Cardiac muscle cell (in vitro differentiated cells and primary cell): ENCODE measurements around the gene PTPRF. TPM values are rescaled to one million over a fixed set of nuclear protein-coding genes. Genes with fewer than 3 reads are reported as not detected.
A peak's percentile ranks its signal among the peaks of the same experiment; 100 is the strongest.

Experiments
- DNase-seq, 2 donors: peaks; one replicate each; pipeline versions ENCODE4 v3.0.0 to v3.0.0-alpha.2; 2010 to 2017; ENCODE audit warnings: low read depth in 1 of 2, low spot score in 1 of 2
- H3K27ac ChIP-seq: fragments of 200-600 bp; sonication (generic); 2 replicates; pipeline ENCODE4 v1.5.1; 2016
- H3K27me3 ChIP-seq: fragments of 200-600 bp; sonication (generic); 2 replicates; pipeline ENCODE4 v1.6.0; 2016; ENCODE audit warnings: control low read depth
- H3K36me3 ChIP-seq: fragments of 200-600 bp; sonication (generic); 2 replicates; pipeline ENCODE4 v1.5.1; 2016; ENCODE audit warnings: control low read depth
- H3K4me1 ChIP-seq: fragments of 200-600 bp; sonication (generic); 2 replicates; pipeline ENCODE4 v1.8.1; 2017; ENCODE audit warnings: low read depth, mild to moderate bottlenecking, mixed run types
- H3K4me3 ChIP-seq: fragments of 200-600 bp; sonication (generic); 2 replicates; pipeline ENCODE4 v1.5.1; 2016; ENCODE audit warnings: mild to moderate bottlenecking
- H3K9me3 ChIP-seq: fragments of 200-600 bp; sonication (generic); 2 replicates; pipeline ENCODE4 v1.5.1; 2017; ENCODE audit warnings: low read depth, mild to moderate bottlenecking, control low read depth
- CTCF ChIP-seq: IDR thresholded peaks from 2 replicates; pipeline ENCODE4 v1.5.1; 2012; ENCODE audit warnings: low read depth, mild to moderate bottlenecking, low read length
- polyA plus RNA-seq: library from polyadenylated mRNA; unstranded; fragments of >200 nt; fragmentation: Nextera tagmentation; extraction: Ambion mirVana; gene quantifications from 2 replicates; pipeline ENCODE4 v1.2.1, GENCODE V29; 2016
- total RNA-seq: library from RNA; depleted of rRNA; stranded (reverse); fragments of >200 nt; gene quantifications from 2 replicates; pipeline ENCODE4 v1.2.3, GENCODE V29; 2016

Gene PTPRF
- total and polyA plus RNA-seq, 2 experiments from 2014 or later, result 44.1 to 72.8 TPM

- Histone ChIP-seq H3K4me3 (no peak overlapping the region), H3K36me3 (no peaks in the 10 kb centered on the region), H3K27me3 (no peaks in the 10 kb centered on the region), H3K4me1 (peaks cover 4% of the 10 kb centered on the region), H3K27ac (no peak overlapping the region), H3K9me3 (no peaks in the 10 kb centered on the region)
- DNase-seq, result no peak
- TF ChIP-seq CTCF, result no peak
Measured at GRCh38 chr1:43539726-43540434, 9.2 kb downstream of the PTPRF start.

GRCh38 chr1:43540653-43541071 lies 10.0 kb downstream of the PTPRF start:
- TF ChIP-seq CTCF, result no peak
- no peaks in the 10 kb centered on the region for H3K9me3 ChIP-seq
- H3K27ac ChIP-seq, result no peak overlapping the region
- peaks cover 9% of the 10 kb centered on the region for H3K4me1 ChIP-seq
- no peaks in the 10 kb centered on the region for H3K36me3 ChIP-seq
- no peaks in the 10 kb centered on the region for H3K27me3 ChIP-seq
- no peak overlapping the region for H3K4me3 ChIP-seq
- DNase-seq, result no peak

GRCh38 chr1:43541141-43541540 lies 10.5 kb downstream of the PTPRF start:
- DNase-seq, result no peak
- no peak overlapping the region for H3K4me3 ChIP-seq
- H3K36me3 ChIP-seq, result no peaks in the 10 kb centered on the region
- H3K4me1 ChIP-seq, result peaks cover 12% of the 10 kb centered on the region
- no peak overlapping the region for H3K27ac ChIP-seq
- no peaks in the 10 kb centered on the region for H3K9me3 ChIP-seq
- no peak for TF ChIP-seq CTCF
- H3K27me3 ChIP-seq, result no peaks in the 10 kb centered on the region

GRCh38 chr1:43541721-43542401 lies 11.2 kb downstream of the PTPRF start:
- TF ChIP-seq CTCF, result no peak
- H3K36me3 ChIP-seq, result no peaks in the 10 kb centered on the region
- H3K27ac ChIP-seq, result no peak overlapping the region
- no peak overlapping the region for H3K4me3 ChIP-seq
- no peaks in the 10 kb centered on the region for H3K9me3 ChIP-seq
- peak in 1 of 2 donors; percentile 50 for DNase-seq
- H3K27me3 ChIP-seq, result no peaks in the 10 kb centered on the region
- H3K4me1 ChIP-seq, result peaks cover 18% of the 10 kb centered on the region

DNA sequence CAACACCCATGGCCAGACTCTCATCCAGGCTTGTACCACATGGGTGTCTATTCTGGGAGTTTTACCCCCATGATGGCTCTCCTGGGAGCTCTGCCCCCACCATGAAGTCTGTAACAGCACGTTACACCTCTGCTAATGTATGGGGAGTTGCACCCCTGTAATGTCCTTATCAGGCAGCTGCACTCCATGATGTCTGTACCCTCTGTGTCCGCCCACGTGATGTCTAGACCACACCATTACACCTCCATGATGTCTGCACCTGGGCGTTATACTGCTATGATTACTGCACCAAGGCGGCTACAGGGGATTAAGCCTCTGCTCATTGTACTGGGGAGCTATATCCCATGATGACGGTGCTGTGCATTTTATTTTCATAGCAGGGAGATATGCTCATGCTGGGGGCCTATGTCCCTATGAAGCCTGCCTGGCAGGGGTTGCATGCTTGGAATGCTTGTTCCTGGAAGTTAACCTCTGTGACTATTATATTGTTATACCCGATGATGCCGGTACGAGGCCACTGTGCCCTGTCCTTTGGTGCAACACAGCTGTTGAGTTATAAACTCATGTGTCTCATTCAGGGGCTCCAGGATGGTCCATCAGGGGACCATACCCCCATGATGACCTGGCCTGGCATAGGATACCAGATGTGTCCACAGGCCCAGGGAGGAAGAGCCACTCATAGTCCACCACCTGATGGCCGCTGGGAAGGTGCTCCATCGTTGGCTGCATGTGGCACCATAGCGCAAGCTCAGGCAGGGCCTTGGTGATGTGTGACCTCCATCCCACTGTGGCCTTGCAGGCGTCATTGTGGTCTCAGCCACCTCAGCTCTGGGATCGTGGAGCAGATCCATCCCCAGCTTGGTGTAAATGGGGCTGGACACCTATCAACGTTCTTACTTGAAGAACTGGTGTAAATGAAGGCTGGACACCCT lies 12.1 kb downstream of the PTPRF start:
- H3K4me3 ChIP-seq, result no peak overlapping the region

More for the DNA sequence above, 12.1 kb downstream of the PTPRF start:
- no peaks in the 10 kb centered on the region for H3K27me3 ChIP-seq
- peaks cover 25% of the 10 kb centered on the region for H3K4me1 ChIP-seq
- no peaks in the 10 kb centered on the region for H3K9me3 ChIP-seq
- no peaks in the 10 kb centered on the region for H3K36me3 ChIP-seq
- no peak for DNase-seq
- no peak for TF ChIP-seq CTCF
- H3K27ac ChIP-seq, result no peak overlapping the region
